T47D (cell line): ENCODE data around the gene WLS.

Source experiments
- DNase-seq, 2 experiments: peaks; one replicate each; pipeline versions ENCODE4 v3.0.0 to v3.0.0-alpha.2; 2011 to 2012; ENCODE audit warnings: low read depth in 1 of 2, low spot score in 1 of 2
- JUND ChIP-seq: IDR thresholded peaks from 2 replicates; pipeline ENCODE4 v1.6.1; 2012; ENCODE audit warnings: low read depth
- in situ Hi-C: cut with HindIII; loops from 2 replicates; pipeline ENCODE4 v1.10.0; 2016; ENCODE audit warnings: low sequenced_read_pairs, low pct_unique_long_range_greater_than_20kb

WLS gene

GRCh38 chr1:68204977-68205630 is 27.2 kb downstream of the WLS start:
- TF ChIP-seq JUND = no peak

GRCh38 chr1:68202239-68202832 is 30.0 kb downstream of the WLS start:
- DNase-seq = no peak
- in situ Hi-C loops = no loop called here

More at GRCh38 chr1:68204977-68205630, 27.2 kb downstream of the WLS start:
- DNase-seq = no peak
- in situ Hi-C loops = no loop called here

GRCh38 chr1:68201546-68202238 is 30.6 kb downstream of the WLS start:
- in situ Hi-C loops = no loop called here
- no peak for DNase-seq
- no peak for TF ChIP-seq JUND

More at GRCh38 chr1:68202239-68202832, 30.0 kb downstream of the WLS start:
- no peak for TF ChIP-seq JUND

DNA sequence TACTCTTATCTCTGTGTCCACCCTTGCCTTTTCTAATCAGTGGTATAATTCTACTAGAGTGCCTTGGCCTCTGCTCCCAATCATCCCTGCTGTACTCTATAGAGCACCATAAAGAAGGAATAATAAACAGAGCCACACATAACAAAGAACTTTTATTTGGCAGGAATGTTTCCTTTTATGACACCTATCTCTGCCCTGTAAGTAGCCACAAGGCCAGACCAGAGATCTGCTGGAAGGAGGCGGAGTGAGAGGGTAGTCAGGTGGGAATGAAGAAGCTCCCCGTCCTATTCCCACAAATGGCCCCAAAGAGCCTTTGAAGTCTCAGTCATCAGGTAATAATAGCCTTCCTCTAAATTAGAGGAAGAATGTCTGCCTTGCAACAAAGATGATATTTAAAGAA is 32.7 kb downstream of the WLS start:
- TF ChIP-seq JUND = no peak
- in situ Hi-C loops = no loop called here
- no peak for DNase-seq

GRCh38 chr1:68198752-68199151 is 33.6 kb downstream of the WLS start:
- in situ Hi-C loops = no loop called here
- TF ChIP-seq JUND = no peak
- DNase-seq = no peak

- no peak for DNase-seq
- in situ Hi-C loops = no loop called here
- TF ChIP-seq JUND = no peak
Observed at GRCh38 chr1:68197891-68198290, 34.4 kb downstream of the WLS start.

GRCh38 chr1:68197461-68197860 is 34.9 kb downstream of the WLS start:
- no peak for TF ChIP-seq JUND
- in situ Hi-C loops = no loop called here
- no peak for DNase-seq

GRCh38 chr1:68196676-68197075 is 35.6 kb downstream of the WLS start:
- no peak for DNase-seq
- in situ Hi-C loops = no loop called here
- no peak for TF ChIP-seq JUND

GRCh38 chr1:68191717-68192116 is 40.6 kb downstream of the WLS start:
- TF ChIP-seq JUND = no peak
- DNase-seq = no peak
- in situ Hi-C loops = no loop called here

GRCh38 chr1:68188644-68189340 is 43.5 kb downstream of the WLS start:
- in situ Hi-C loops = no loop called here

DNA sequence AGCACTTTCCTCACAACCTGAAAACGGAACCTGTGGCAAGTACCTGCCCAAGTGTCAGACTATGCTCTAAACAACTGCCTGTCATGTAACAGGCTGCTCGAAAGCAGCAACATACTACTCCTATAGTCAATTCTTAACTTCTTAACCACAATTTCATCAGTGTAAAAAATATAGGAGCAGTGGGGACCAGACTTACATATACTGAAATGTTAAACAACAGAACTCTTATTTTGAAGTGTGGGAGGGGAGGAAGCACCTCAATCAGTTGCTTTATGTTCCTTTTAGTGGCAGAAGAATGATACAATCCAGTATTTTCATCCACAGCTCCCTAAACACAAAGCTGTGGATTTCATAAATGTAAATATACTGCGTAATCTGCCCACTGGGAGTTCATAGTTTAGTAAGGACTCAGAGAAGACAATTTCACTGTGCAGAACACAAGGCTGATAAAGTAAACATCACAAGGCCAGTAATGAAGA is 44.2 kb downstream of the WLS start:
- no peak for TF ChIP-seq JUND
- in situ Hi-C loops = no loop called here
- no peak for DNase-seq

More at GRCh38 chr1:68188644-68189340, 43.5 kb downstream of the WLS start:
- no peak for TF ChIP-seq JUND
- DNase-seq = no peak

DNA sequence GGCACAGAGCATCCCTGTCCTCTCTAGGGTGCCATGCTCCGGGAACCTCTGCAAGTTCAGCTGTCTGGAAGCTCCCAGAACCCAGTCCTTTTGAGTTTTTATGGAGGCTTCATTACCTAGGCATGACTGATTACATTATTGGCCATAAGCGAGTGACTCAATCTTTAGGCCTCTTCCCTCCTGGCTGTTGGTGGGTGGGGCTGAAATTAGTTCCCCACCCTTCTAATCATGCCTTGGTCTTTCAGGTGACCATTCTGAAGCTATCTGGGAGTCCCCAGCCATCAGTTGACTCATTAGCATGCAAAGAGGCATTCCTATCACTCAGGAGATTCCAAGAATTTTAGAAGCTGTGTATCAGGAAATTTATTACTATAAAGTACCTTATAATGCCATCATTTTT is 46.6 kb downstream of the WLS start:
- TF ChIP-seq JUND = no peak
- DNase-seq = no peak
- in situ Hi-C loops = no loop called here

- in situ Hi-C loops = no loop called here
- TF ChIP-seq JUND = no peak
- DNase-seq = no peak
Observed at GRCh38 chr1:68183895-68184294, 48.4 kb downstream of the WLS start.
